SK-N-SH (cell line): ENCODE data around the gene RNGTT. TPM values are rescaled to one million over a fixed set of nuclear protein-coding genes. Genes with fewer than 3 reads are reported as not detected.

ENCODE experiments used
- CTCF ChIA-PET: fragments of 300-600, 350-600 bp; formaldehyde crosslinking; extraction: SDS; loops from one replicate; lab custom pipeline; 2021; lab: Yijun Ruan, JAX
- POLR2A ChIA-PET: fragments of 350-600 bp; sonication (Branson Sonifier 250); formaldehyde crosslinking; extraction: SDS; loops from one replicate; lab custom pipeline; 2020; ENCODE audit warnings: antibody characterized with exemption, inconsistent platforms; lab: Yijun Ruan, JAX
- DNase-seq: peaks from one replicate; pipeline ENCODE4 v3.0.0; 2012
- H2AFZ ChIP-seq: fragments of 200-600 bp; sonication (generic); 2 replicates; pipeline ENCODE4 v1.8.1; 2016; ENCODE audit warnings: antibody characterized with exemption, mild to moderate bottlenecking, low read depth
- H3F3A ChIP-seq: fragments of 200-600 bp; sonication (generic); replicated peaks from 2 replicates; pipeline ENCODE3; 2016; ENCODE audit warnings: antibody characterized with exemption, mild to moderate bottlenecking; ENCODE audit not compliant: insufficient read depth
- H3K27ac ChIP-seq, 2 experiments: fragments of 200-500 bp in 1 of 2; fragments of 200-600 bp in 1 of 2; sonication (Bioruptor generic) in 1 of 2; sonication (generic), shearing (Covaris generic) in 1 of 2; 2 replicates each; pipeline versions ENCODE4 v1.5.1 to v1.6.1; 2014 to 2016; ENCODE audit warnings: low read depth in 2 of 2, inconsistent platforms in 1 of 2, low read length in 1 of 2, mild to moderate bottlenecking in 1 of 2, mixed read lengths in 1 of 2
- H3K27me3 ChIP-seq: fragments of 200-600 bp; sonication (generic), shearing (Covaris generic); 2 replicates; pipeline ENCODE4 v1.6.1; 2016; ENCODE audit warnings: mixed run types; ENCODE audit not compliant: insufficient read depth
- H3K36me3 ChIP-seq, 2 experiments: fragments of 200-500 bp in 1 of 2; fragments of 200-600 bp in 1 of 2; sonication (Bioruptor generic) in 1 of 2; sonication (generic) in 1 of 2; replicated peaks in 1 of 2; 2 replicates each; pipeline versions ENCODE3 to v1.5.1; 2014 to 2016; ENCODE audit warnings: low read length in 1 of 2, mild to moderate bottlenecking in 1 of 2; ENCODE audit not compliant: insufficient read depth in 2 of 2, control insufficient read depth in 1 of 2
- H3K4me1 ChIP-seq, 2 experiments: fragments of 200-500 bp in 1 of 2; fragments of 200-600 bp in 1 of 2; sonication (Bioruptor generic) in 1 of 2; sonication (generic), shearing (Covaris generic) in 1 of 2; 2 replicates each; pipeline versions ENCODE4 v1.5.1 to v1.6.1; 2014 to 2016; ENCODE audit warnings: low read depth in 1 of 2, low read length in 1 of 2, mixed run types in 1 of 2; ENCODE audit not compliant: insufficient read depth in 2 of 2, control insufficient read depth in 1 of 2
- H3K4me2 ChIP-seq: fragments of 200-600 bp; sonication (generic), shearing (Covaris generic); 2 replicates; pipeline ENCODE4 v1.6.1; 2017; ENCODE audit warnings: mixed run types
- H3K4me3 ChIP-seq, 2 experiments: fragments of 200-500 bp in 1 of 2; fragments of 200-600 bp in 1 of 2; sonication (Bioruptor generic) in 1 of 2; sonication (generic), shearing (Covaris generic) in 1 of 2; 2 replicates each; pipeline versions ENCODE4 v1.5.1 to v1.8.1; 2014 to 2016; ENCODE audit warnings: low read depth in 2 of 2, inconsistent platforms in 1 of 2, low read length in 1 of 2, mild to moderate bottlenecking in 1 of 2, mixed read lengths in 1 of 2, moderate library complexity in 1 of 2
- H3K79me2 ChIP-seq: fragments of 200-600 bp; sonication (generic); 2 replicates; pipeline ENCODE4 v1.8.1; 2017; ENCODE audit warnings: mild to moderate bottlenecking; ENCODE audit not compliant: insufficient read depth
- H3K9ac ChIP-seq: fragments of 200-600 bp; sonication (generic); 2 replicates; pipeline ENCODE4 v1.6.1; 2017; ENCODE audit warnings: mixed run types
- H3K9me2 ChIP-seq: fragments of 200-600 bp; sonication (generic); 2 replicates; pipeline ENCODE4 v1.6.1; 2017; ENCODE audit warnings: mixed run types
- H3K9me3 ChIP-seq: fragments of 200-600 bp; sonication (generic); 2 replicates; pipeline ENCODE4 v1.6.1; 2017; ENCODE audit warnings: mixed run types, mild to moderate bottlenecking, moderate library complexity
- H4K20me1 ChIP-seq: fragments of 200-600 bp; sonication (generic); 2 replicates; pipeline ENCODE4 v1.6.1; 2017; ENCODE audit warnings: mild to moderate bottlenecking, mixed run types; ENCODE audit not compliant: insufficient read depth
- CHD2 ChIP-seq: fragments of 150-350 bp; IDR thresholded peaks from 2 replicates; pipeline ENCODE4 v1.6.1; 2018; ENCODE audit warnings: low read length; ENCODE audit not compliant: partially characterized antibody
- EP300 ChIP-seq, 2 experiments: IDR thresholded peaks; 2 replicates each; pipeline versions ENCODE4 v1.4.0 to v1.6.1; 2012; ENCODE audit warnings: borderline replicate concordance in 1 of 2, low read depth in 1 of 2, low read length in 1 of 2
- FOSL2 ChIP-seq: IDR thresholded peaks from 2 replicates; pipeline ENCODE4 v1.4.0; 2012; ENCODE audit warnings: low read depth, mild to moderate bottlenecking, moderate library complexity, borderline replicate concordance
- GATA2 ChIP-seq: sonication (generic); formaldehyde crosslinking; IDR thresholded peaks from 2 replicates; pipeline ENCODE4 v1.5.0; 2020; ENCODE audit warnings: mild to moderate bottlenecking, missing genetic modification reagents
- IRF3 ChIP-seq: fragments of 150-350 bp; IDR thresholded peaks from 2 replicates; pipeline ENCODE4 v1.6.1; 2016; ENCODE audit warnings: mild to moderate bottlenecking, low read depth, low read length
- MEF2A ChIP-seq: IDR thresholded peaks from 2 replicates; pipeline ENCODE4 v1.4.0; 2012; ENCODE audit warnings: low read depth, borderline replicate concordance
- NFIC ChIP-seq: IDR thresholded peaks from 2 replicates; pipeline ENCODE4 v1.4.0; 2012; ENCODE audit warnings: borderline replicate concordance
- PBX3 ChIP-seq: IDR thresholded peaks from 2 replicates; pipeline ENCODE4; 2012
- POLR2AphosphoS5 ChIP-seq: IDR thresholded peaks from 2 replicates; pipeline ENCODE4 v1.6.1; 2012; ENCODE audit warnings: low read depth, low read length
- RAD21 ChIP-seq: IDR thresholded peaks from 2 replicates; pipeline ENCODE4 v1.6.1; 2012; ENCODE audit warnings: mild to moderate bottlenecking, low read length
- RCOR1 ChIP-seq: fragments of 150-350 bp; IDR thresholded peaks from 2 replicates; pipeline ENCODE4 v1.6.1; 2017; ENCODE audit warnings: antibody characterized with exemption, low read length
- RFX5 ChIP-seq: IDR thresholded peaks from 2 replicates; pipeline ENCODE4 v1.6.1; 2012; ENCODE audit warnings: mild to moderate bottlenecking, improper control_type of control experiment, low read length
- RXRA ChIP-seq: IDR thresholded peaks from 2 replicates; pipeline ENCODE4 v1.4.0; 2012; ENCODE audit warnings: low read depth, mild to moderate bottlenecking, borderline replicate concordance
- TEAD4 ChIP-seq: IDR thresholded peaks from 2 replicates; pipeline ENCODE4 v1.4.0; 2012; ENCODE audit warnings: mild to moderate bottlenecking, borderline replicate concordance; ENCODE audit not compliant: insufficient read depth
- WGBS: methylation state at CpG from one replicate; pipeline ENCODE4 v1.1.6; 2017; ENCODE audit warnings: low lambda C conversion rate; 5-methylcytosine and 5-hydroxymethylcytosine counted together
- polyA plus RNA-seq, 3 experiments: library from polyadenylated mRNA; depleted of rRNA; stranded (reverse); fragments of >200 nt; gene quantifications; 2 replicates each; pipeline ENCODE4 v1.2.3, GENCODE V29; 2012
- TF ChIP-seq, protein P1 (sequence below): IDR thresholded peaks from 2 replicates; pipeline ENCODE4 v1.4.0; 2012; ENCODE audit warnings: low read depth, borderline replicate concordance

The RNGTT gene
- polyA plus RNA-seq, 1 of the 3 experiments (the other 2 are of a cell fraction), result 3.3 TPM

DNA sequence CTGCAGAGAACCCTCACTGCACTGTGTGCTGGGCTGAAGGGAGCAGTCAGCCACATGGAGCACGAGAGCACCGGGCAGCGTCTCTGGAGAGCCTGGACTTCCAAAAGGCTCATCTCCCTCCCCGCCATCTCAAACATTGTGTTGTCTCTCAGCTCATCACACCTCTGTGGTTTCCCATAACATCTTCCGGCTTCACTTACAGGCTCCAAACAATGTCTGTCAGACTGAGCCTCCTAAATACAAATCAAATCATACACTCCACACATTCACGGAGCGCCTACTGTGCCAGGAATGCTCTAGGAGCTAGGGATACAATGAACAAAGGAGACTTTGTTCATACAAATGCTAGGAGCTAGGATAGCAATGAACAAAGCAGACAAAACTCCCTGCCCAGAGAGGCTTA lies 398.0 kb downstream of the RNGTT start:
- TF ChIP-seq GATA2 (CRISPR knock-in tag), result no peak
- TF ChIP-seq IRF3, result no peak
- no peak for TF ChIP-seq FOSL2
- no peak for TF ChIP-seq RFX5
- TF ChIP-seq, protein P1, sequence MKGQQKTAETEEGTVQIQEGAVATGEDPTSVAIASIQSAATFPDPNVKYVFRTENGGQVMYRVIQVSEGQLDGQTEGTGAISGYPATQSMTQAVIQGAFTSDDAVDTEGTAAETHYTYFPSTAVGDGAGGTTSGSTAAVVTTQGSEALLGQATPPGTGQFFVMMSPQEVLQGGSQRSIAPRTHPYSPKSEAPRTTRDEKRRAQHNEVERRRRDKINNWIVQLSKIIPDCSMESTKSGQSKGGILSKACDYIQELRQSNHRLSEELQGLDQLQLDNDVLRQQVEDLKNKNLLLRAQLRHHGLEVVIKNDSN, result no peak
- no peak for TF ChIP-seq RAD21
- no peak for TF ChIP-seq MEF2A
- TF ChIP-seq RXRA, result no peak
- no peak for TF ChIP-seq TEAD4
- no peak for TF ChIP-seq NFIC
- no peak for DNase-seq
- Histone ChIP-seq H3K4me3 (no peak overlapping the region), H3K9ac (no peak overlapping the region), H3K9me2 (no peaks in the 10 kb centered on the region), H3K4me1 (peaks cover 0 to 2% of the 10 kb centered on the region in 2 experiments; a peak in 1 of 4 replicates), H3K4me2 (no peak overlapping the region), H4K20me1 (no peaks in the 10 kb centered on the region), H3K36me3 (no peaks in the 10 kb centered on the region), H3K27me3 (no peaks in the 10 kb centered on the region), H2AFZ (no peak overlapping the region), H3K27ac (no peak overlapping the region), H3K9me3 (no peaks in the 10 kb centered on the region), H3F3A (no peaks in the 10 kb centered on the region), H3K79me2 (no peaks in the 10 kb centered on the region)
- ChIA-PET CTCF (no interaction called here), POLR2A (no interaction called here)
- WGBS, result 69% methylated on average over 4 of the region's 7 CpGs

- no peaks in the 10 kb centered on the region for H3K9me2 ChIP-seq
- no peak overlapping the region for H2AFZ ChIP-seq
- H3K79me2 ChIP-seq, result no peaks in the 10 kb centered on the region
- no peaks in the 10 kb centered on the region for H3K36me3 ChIP-seq
- CTCF ChIA-PET, result no interaction called here
- no peaks in the 10 kb centered on the region for H4K20me1 ChIP-seq
- TF ChIP-seq RCOR1, result no peak
- no peak for TF ChIP-seq PBX3
- TF ChIP-seq EP300 (IDR thresholded peaks at IDR 0.05; ENCODE audit: borderline replicate concordance in 1 of 2, low read depth in 1 of 2, low read length in 1 of 2), result no peak
- no peak for TF ChIP-seq RXRA
- no peak for TF ChIP-seq POLR2AphosphoS5
- TF ChIP-seq CHD2, result no peak
- no peak overlapping the region for H3K27ac ChIP-seq
- POLR2A ChIA-PET, result no interaction called here
- H3K4me1 ChIP-seq, result peaks cover 0 to 2% of the 10 kb centered on the region in 2 experiments; a peak in 1 of 4 replicates
- H3K9ac ChIP-seq, result no peak overlapping the region
- H3K4me3 ChIP-seq, result no peak overlapping the region
- DNase-seq, result no peak
- no peaks in the 10 kb centered on the region for H3F3A ChIP-seq
- 45% methylated on average over 6 of the region's 8 CpGs for WGBS
- no peaks in the 10 kb centered on the region for H3K9me3 ChIP-seq
- no peaks in the 10 kb centered on the region for H3K27me3 ChIP-seq
- H3K4me2 ChIP-seq, result no peak overlapping the region
Measured at GRCh38 chr6:88563277-88563625, 400.2 kb downstream of the RNGTT start.
